HEK293T (cell line): ENCODE measurements around the gene SRGAP2C.
"Not testable (repeated sequence)": the region's sequence is repeated elsewhere in the genome, so short reads cannot be mapped to it uniquely, and the experiment has no call there.

ENCODE experiments used
- ELF4 ChIP-seq: fragments of 450-650 bp; IDR thresholded peaks from 2 replicates; pipeline ENCODE4 v1.6.1; 2017; ENCODE audit warnings: antibody characterized with exemption
- HDGF ChIP-seq: fragments of 450-650 bp; IDR thresholded peaks from 2 replicates; pipeline ENCODE4 v1.6.1; 2017; ENCODE audit warnings: antibody characterized with exemption, borderline replicate concordance
- LEF1 ChIP-seq: fragments of 450-650 bp; IDR thresholded peaks from 2 replicates; pipeline ENCODE4 v1.6.1; 2017; ENCODE audit warnings: mild to moderate bottlenecking, borderline replicate concordance
- NFRKB ChIP-seq: fragments of 450-650 bp; IDR thresholded peaks from 2 replicates; pipeline ENCODE4 v1.6.1; 2016; ENCODE audit warnings: mild to moderate bottlenecking, moderate library complexity
- SP1 ChIP-seq: fragments of 450-650 bp; IDR thresholded peaks from 2 replicates; pipeline ENCODE4 v1.6.1; 2017
- TF ChIP-seq, protein P1 (sequence below): fragments of 450-650 bp; IDR thresholded peaks from 2 replicates; pipeline ENCODE4 v1.6.1; 2016

DNA sequence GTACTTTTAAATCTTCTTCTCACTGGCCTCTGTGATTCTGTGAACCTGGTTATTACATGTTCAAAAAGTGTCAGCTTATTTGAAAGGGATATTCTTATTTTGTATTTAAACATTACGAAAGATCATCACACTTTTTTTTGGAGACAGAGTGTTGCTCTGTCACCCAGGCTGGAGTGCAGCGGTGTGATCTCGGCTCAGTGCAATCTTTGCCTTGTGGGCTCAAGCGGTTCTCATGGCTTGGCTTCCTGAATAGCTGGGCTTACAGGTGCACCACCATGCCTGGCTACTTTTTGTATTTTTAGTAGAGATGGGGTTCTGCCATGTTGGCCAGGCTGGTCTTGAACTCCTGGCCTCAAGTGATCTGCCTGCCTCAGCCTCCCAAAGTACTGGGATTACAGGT lies 82.3 kb downstream of the SRGAP2C start:
- not testable (repeated sequence) for TF ChIP-seq HDGF, NFRKB, SP1, ELF4, LEF1
- TF ChIP-seq, protein P1, sequence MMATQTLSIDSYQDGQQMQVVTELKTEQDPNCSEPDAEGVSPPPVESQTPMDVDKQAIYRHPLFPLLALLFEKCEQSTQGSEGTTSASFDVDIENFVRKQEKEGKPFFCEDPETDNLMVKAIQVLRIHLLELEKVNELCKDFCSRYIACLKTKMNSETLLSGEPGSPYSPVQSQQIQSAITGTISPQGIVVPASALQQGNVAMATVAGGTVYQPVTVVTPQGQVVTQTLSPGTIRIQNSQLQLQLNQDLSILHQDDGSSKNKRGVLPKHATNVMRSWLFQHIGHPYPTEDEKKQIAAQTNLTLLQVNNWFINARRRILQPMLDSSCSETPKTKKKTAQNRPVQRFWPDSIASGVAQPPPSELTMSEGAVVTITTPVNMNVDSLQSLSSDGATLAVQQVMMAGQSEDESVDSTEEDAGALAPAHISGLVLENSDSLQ, result not testable (repeated sequence)
